HEK293 (cell line): Measurements from ENCODE around the gene S1PR5.

Experiments
- CTCF ChIA-PET: fragments of 350-600 bp; formaldehyde crosslinking; extraction: SDS; loops from one replicate; lab custom pipeline; 2021; ENCODE audit warnings: antibody characterized with exemption; lab: Yijun Ruan, JAX
- POLR2A ChIA-PET: fragments of 300-600 bp; formaldehyde crosslinking; extraction: SDS; loops from one replicate; lab custom pipeline; 2020; ENCODE audit warnings: antibody characterized with exemption, inconsistent platforms; lab: Yijun Ruan, JAX
- H3K27ac ChIP-seq: fragments of 200-500 bp; sonication (Bioruptor generic); 2 replicates; pipeline ENCODE4 v1.5.1; 2014; ENCODE audit warnings: low read depth, low read length, control low read depth, inconsistent platforms; ENCODE audit errors: extremely low read depth
- H3K36me3 ChIP-seq, 2 experiments: fragments of 200-500 bp in 1 of 2; sonication (Bioruptor generic) in 1 of 2; 1 replicate in 1 of 2; 2 replicates in 1 of 2; pipeline ENCODE4 v1.5.1; 2014 to 2017; ENCODE audit warnings: inconsistent platforms in 2 of 2, low read length in 2 of 2; ENCODE audit not compliant: control insufficient read depth in 2 of 2, insufficient read depth in 1 of 2
- H3K4me1 ChIP-seq: fragments of 200-500 bp; sonication (Bioruptor generic); 2 replicates; pipeline ENCODE4 v1.5.1; 2014; ENCODE audit warnings: mild to moderate bottlenecking, low read length, inconsistent platforms; ENCODE audit not compliant: control insufficient read depth, insufficient read depth
- H3K4me3 ChIP-seq: 2 replicates; pipeline ENCODE4 v1.5.1; 2011; ENCODE audit warnings: low read depth, mild to moderate bottlenecking, control low read depth, low read length, moderate library complexity
- H3K9me3 ChIP-seq: fragments of 200-500 bp; sonication (Bioruptor generic); 2 replicates; pipeline ENCODE4 v1.5.1; 2014; ENCODE audit warnings: low read depth, low read length, inconsistent platforms; ENCODE audit not compliant: control insufficient read depth, insufficient read depth
- IKZF3 ChIP-seq: fragments of 450-650 bp; IDR thresholded peaks from 2 replicates; pipeline ENCODE4 v1.5.0; 2018; ENCODE audit warnings: missing biosample characterization, mild to moderate bottlenecking, missing genetic modification characterization, moderate library complexity
- SCRT2 ChIP-seq: fragments of 450-650 bp; formaldehyde crosslinking; IDR thresholded peaks from 2 replicates; pipeline ENCODE4 v1.5.1; 2016; ENCODE audit warnings: missing biosample characterization, missing genetic modification characterization
- WT1 ChIP-seq: fragments of 450-650 bp; formaldehyde crosslinking; IDR thresholded peaks from 2 replicates; pipeline ENCODE4 v1.5.1; 2016; ENCODE audit warnings: missing biosample characterization, missing genetic modification characterization
- ZFP3 ChIP-seq: fragments of 450-650 bp; formaldehyde crosslinking; IDR thresholded peaks from 2 replicates; pipeline ENCODE4 v1.5.1; 2016; ENCODE audit warnings: low read depth, missing biosample characterization, missing genetic modification characterization
- ZFP37 ChIP-seq: fragments of 450-650 bp; formaldehyde crosslinking; IDR thresholded peaks from 2 replicates; pipeline ENCODE4 v1.5.1; 2016; ENCODE audit warnings: missing biosample characterization, missing genetic modification characterization
- ZNF112 ChIP-seq: fragments of 450-650 bp; formaldehyde crosslinking; IDR thresholded peaks from 2 replicates; pipeline ENCODE4 v1.5.0; 2017; ENCODE audit warnings: missing biosample characterization, missing genetic modification characterization
- ZNF157 ChIP-seq: fragments of 450-650 bp; formaldehyde crosslinking; IDR thresholded peaks from 2 replicates; pipeline ENCODE4 v1.5.1; 2016; ENCODE audit warnings: missing biosample characterization, missing genetic modification characterization
- ZNF202 ChIP-seq: fragments of 450-650 bp; formaldehyde crosslinking; IDR thresholded peaks from 2 replicates; pipeline ENCODE4 v1.5.1; 2016; ENCODE audit warnings: missing biosample characterization, missing genetic modification characterization, borderline replicate concordance
- ZNF211 ChIP-seq: fragments of 450-650 bp; formaldehyde crosslinking; IDR thresholded peaks from 2 replicates; pipeline ENCODE4 v1.5.1; 2016; ENCODE audit warnings: low read depth, missing biosample characterization, missing genetic modification characterization
- ZNF292 ChIP-seq: fragments of 450-650 bp; formaldehyde crosslinking; IDR thresholded peaks from 2 replicates; pipeline ENCODE4 v1.5.1; 2016; ENCODE audit warnings: low read depth, missing biosample characterization, missing genetic modification characterization, borderline replicate concordance
- ZNF416 ChIP-seq: fragments of 450-650 bp; formaldehyde crosslinking; IDR thresholded peaks from 2 replicates; pipeline ENCODE4 v1.5.1; 2016; ENCODE audit warnings: missing biosample characterization, missing genetic modification characterization
- ZXDB ChIP-seq: fragments of 450-650 bp; formaldehyde crosslinking; IDR thresholded peaks from 2 replicates; pipeline ENCODE4 v1.5.1; 2016; ENCODE audit warnings: missing biosample characterization, missing genetic modification characterization
- TF ChIP-seq, protein P1 (sequence below): fragments of 450-650 bp; formaldehyde crosslinking; conservative IDR thresholded peaks from 2 replicates; pipeline ENCODE4 v1.5.1; 2016; ENCODE audit warnings: low read depth, missing biosample characterization, missing genetic modification characterization
- TF ChIP-seq, protein P2 (sequence below): fragments of 450-650 bp; formaldehyde crosslinking; IDR thresholded peaks from 2 replicates; pipeline ENCODE4 v1.5.1; 2017; ENCODE audit warnings: missing biosample characterization, missing genetic modification characterization
- TF ChIP-seq, protein P3 (sequence below): fragments of 450-650 bp; formaldehyde crosslinking; IDR thresholded peaks from 2 replicates; pipeline ENCODE4 v1.5.1; 2016; ENCODE audit warnings: missing biosample characterization, missing genetic modification characterization, low read depth
- TF ChIP-seq, protein P4 (sequence below): fragments of 450-650 bp; formaldehyde crosslinking; IDR thresholded peaks from 2 replicates; pipeline ENCODE4 v1.5.1; 2016; ENCODE audit warnings: missing biosample characterization, missing genetic modification characterization
- TF ChIP-seq, protein P5 (sequence below): fragments of 450-650 bp; formaldehyde crosslinking; IDR thresholded peaks from 2 replicates; pipeline ENCODE4 v1.5.1; 2016; ENCODE audit warnings: missing biosample characterization, missing genetic modification characterization, borderline replicate concordance
- TF ChIP-seq, protein P6 (sequence below): IDR thresholded peaks from 2 replicates; pipeline ENCODE4 v1.6.1; 2011; ENCODE audit warnings: mild to moderate bottlenecking, low read depth, low read length, borderline replicate concordance
- TF ChIP-seq, protein P7 (sequence below): fragments of 450-650 bp; formaldehyde crosslinking; IDR thresholded peaks from 2 replicates; pipeline ENCODE4 v1.5.1; 2017; ENCODE audit warnings: missing biosample characterization, mild to moderate bottlenecking, missing genetic modification characterization, moderate library complexity
- TF ChIP-seq, protein P8 (sequence below): fragments of 450-650 bp; formaldehyde crosslinking; IDR thresholded peaks from 2 replicates; pipeline ENCODE4 v1.5.1; 2016; ENCODE audit warnings: missing biosample characterization, missing genetic modification characterization

The S1PR5 gene

DNA sequence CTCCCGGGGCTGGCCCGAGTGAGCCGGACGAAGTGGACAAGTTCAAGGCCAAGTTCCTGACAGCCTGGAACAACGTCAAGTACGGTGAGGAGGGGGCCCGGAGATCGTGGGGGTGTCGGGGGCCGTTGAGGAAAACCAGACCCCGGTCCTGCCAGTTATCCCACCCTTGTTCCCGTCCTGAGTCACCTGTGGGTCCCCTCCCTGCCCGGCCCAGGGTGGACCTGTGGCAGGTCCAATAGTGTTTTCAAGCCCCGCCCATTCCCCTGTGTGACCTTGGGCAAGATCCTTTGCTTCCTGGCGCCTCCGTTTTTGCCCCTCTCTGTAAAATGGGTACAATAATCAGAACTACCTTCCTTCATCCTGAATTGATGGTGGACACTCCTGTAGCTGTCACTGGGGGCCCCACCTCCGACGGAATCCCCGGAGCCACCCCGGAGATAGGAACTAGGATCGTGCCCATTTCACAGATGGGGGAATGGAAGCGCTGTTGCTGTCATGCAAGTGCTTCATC lies 27.1 kb upstream of the S1PR5 start:
- H3K9me3 ChIP-seq: no peaks in the 10 kb centered on the region
- ChIA-PET POLR2A (interaction anchor here (2.3 kb wide), 1 partner anchor 9 kb away, joined by 7 read pairs; no protein-coding TSS in a partner anchor), CTCF (interaction anchor here (0.6 to 1.0 kb wide), 2 partner anchors 22 to 38 kb away, joined by 3 read pairs; no protein-coding TSS in a partner anchor)
- H3K4me1 ChIP-seq: no peaks in the 10 kb centered on the region
- peaks cover 0 to 26% of the 10 kb centered on the region in 2 experiments; a peak in 2 of 3 replicates for H3K36me3 ChIP-seq
- H3K27ac ChIP-seq: peak overlapping the region; percentile 94
- peak overlapping the region; percentile 89 for H3K4me3 ChIP-seq
- TF ChIP-seq IKZF3 (peak; percentile 65; the same call in 1 of the 2 replicates), WT1 (tag by site-specific recombination) (no peak), SCRT2 (tag by site-specific recombination) (peak; percentile 61), ZNF211 (tag by site-specific recombination) (no peak), ZNF292 (tag by site-specific recombination) (no peak), ZFP3 (tag by site-specific recombination) (no peak), ZNF416 (no peak), ZNF202 (no peak), ZXDB (no peak), ZNF112 (no peak), ZFP37 (tag by site-specific recombination) (no peak), ZNF157 (tag by site-specific recombination) (no peak)
- TF ChIP-seq, protein P1, sequence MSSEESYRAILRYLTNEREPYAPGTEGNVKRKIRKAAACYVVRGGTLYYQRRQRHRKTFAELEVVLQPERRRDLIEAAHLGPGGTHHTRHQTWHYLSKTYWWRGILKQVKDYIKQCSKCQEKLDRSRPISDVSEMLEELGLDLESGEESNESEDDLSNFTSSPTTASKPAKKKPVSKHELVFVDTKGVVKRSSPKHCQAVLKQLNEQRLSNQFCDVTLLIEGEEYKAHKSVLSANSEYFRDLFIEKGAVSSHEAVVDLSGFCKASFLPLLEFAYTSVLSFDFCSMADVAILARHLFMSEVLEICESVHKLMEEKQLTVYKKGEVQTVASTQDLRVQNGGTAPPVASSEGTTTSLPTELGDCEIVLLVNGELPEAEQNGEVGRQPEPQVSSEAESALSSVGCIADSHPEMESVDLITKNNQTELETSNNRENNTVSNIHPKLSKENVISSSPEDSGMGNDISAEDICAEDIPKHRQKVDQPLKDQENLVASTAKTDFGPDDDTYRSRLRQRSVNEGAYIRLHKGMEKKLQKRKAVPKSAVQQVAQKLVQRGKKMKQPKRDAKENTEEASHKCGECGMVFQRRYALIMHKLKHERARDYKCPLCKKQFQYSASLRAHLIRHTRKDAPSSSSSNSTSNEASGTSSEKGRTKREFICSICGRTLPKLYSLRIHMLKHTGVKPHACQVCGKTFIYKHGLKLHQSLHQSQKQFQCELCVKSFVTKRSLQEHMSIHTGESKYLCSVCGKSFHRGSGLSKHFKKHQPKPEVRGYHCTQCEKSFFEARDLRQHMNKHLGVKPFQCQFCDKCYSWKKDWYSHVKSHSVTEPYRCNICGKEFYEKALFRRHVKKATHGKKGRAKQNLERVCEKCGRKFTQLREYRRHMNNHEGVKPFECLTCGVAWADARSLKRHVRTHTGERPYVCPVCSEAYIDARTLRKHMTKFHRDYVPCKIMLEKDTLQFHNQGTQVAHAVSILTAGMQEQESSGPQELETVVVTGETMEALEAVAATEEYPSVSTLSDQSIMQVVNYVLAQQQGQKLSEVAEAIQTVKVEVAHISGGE (tag by site-specific recombination): no peak
- TF ChIP-seq, protein P2, sequence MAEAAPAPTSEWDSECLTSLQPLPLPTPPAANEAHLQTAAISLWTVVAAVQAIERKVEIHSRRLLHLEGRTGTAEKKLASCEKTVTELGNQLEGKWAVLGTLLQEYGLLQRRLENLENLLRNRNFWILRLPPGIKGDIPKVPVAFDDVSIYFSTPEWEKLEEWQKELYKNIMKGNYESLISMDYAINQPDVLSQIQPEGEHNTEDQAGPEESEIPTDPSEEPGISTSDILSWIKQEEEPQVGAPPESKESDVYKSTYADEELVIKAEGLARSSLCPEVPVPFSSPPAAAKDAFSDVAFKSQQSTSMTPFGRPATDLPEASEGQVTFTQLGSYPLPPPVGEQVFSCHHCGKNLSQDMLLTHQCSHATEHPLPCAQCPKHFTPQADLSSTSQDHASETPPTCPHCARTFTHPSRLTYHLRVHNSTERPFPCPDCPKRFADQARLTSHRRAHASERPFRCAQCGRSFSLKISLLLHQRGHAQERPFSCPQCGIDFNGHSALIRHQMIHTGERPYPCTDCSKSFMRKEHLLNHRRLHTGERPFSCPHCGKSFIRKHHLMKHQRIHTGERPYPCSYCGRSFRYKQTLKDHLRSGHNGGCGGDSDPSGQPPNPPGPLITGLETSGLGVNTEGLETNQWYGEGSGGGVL (tag by site-specific recombination): no peak
- TF ChIP-seq, protein P3, sequence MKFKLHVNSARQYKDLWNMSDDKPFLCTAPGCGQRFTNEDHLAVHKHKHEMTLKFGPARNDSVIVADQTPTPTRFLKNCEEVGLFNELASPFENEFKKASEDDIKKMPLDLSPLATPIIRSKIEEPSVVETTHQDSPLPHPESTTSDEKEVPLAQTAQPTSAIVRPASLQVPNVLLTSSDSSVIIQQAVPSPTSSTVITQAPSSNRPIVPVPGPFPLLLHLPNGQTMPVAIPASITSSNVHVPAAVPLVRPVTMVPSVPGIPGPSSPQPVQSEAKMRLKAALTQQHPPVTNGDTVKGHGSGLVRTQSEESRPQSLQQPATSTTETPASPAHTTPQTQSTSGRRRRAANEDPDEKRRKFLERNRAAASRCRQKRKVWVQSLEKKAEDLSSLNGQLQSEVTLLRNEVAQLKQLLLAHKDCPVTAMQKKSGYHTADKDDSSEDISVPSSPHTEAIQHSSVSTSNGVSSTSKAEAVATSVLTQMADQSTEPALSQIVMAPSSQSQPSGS: no peak
- TF ChIP-seq, protein P4, sequence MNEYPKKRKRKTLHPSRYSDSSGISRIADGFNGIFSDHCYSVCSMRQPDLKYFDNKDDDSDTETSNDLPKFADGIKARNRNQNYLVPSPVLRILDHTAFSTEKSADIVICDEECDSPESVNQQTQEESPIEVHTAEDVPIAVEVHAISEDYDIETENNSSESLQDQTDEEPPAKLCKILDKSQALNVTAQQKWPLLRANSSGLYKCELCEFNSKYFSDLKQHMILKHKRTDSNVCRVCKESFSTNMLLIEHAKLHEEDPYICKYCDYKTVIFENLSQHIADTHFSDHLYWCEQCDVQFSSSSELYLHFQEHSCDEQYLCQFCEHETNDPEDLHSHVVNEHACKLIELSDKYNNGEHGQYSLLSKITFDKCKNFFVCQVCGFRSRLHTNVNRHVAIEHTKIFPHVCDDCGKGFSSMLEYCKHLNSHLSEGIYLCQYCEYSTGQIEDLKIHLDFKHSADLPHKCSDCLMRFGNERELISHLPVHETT: 0 out of 2 replicates have a peak, but pooled peaks have one; percentile 37
- TF ChIP-seq, protein P5, sequence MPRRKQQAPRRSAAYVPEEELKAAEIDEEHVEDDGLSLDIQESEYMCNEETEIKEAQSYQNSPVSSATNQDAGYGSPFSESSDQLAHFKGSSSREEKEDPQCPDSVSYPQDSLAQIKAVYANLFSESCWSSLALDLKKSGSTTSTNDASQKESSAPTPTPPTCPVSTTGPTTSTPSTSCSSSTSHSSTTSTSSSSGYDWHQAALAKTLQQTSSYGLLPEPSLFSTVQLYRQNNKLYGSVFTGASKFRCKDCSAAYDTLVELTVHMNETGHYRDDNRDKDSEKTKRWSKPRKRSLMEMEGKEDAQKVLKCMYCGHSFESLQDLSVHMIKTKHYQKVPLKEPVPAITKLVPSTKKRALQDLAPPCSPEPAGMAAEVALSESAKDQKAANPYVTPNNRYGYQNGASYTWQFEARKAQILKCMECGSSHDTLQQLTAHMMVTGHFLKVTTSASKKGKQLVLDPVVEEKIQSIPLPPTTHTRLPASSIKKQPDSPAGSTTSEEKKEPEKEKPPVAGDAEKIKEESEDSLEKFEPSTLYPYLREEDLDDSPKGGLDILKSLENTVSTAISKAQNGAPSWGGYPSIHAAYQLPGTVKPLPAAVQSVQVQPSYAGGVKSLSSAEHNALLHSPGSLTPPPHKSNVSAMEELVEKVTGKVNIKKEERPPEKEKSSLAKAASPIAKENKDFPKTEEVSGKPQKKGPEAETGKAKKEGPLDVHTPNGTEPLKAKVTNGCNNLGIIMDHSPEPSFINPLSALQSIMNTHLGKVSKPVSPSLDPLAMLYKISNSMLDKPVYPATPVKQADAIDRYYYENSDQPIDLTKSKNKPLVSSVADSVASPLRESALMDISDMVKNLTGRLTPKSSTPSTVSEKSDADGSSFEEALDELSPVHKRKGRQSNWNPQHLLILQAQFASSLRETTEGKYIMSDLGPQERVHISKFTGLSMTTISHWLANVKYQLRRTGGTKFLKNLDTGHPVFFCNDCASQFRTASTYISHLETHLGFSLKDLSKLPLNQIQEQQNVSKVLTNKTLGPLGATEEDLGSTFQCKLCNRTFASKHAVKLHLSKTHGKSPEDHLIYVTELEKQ (tag by site-specific recombination): no peak
- TF ChIP-seq, protein P6, sequence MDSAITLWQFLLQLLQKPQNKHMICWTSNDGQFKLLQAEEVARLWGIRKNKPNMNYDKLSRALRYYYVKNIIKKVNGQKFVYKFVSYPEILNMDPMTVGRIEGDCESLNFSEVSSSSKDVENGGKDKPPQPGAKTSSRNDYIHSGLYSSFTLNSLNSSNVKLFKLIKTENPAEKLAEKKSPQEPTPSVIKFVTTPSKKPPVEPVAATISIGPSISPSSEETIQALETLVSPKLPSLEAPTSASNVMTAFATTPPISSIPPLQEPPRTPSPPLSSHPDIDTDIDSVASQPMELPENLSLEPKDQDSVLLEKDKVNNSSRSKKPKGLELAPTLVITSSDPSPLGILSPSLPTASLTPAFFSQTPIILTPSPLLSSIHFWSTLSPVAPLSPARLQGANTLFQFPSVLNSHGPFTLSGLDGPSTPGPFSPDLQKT: no peak
- TF ChIP-seq, protein P7, sequence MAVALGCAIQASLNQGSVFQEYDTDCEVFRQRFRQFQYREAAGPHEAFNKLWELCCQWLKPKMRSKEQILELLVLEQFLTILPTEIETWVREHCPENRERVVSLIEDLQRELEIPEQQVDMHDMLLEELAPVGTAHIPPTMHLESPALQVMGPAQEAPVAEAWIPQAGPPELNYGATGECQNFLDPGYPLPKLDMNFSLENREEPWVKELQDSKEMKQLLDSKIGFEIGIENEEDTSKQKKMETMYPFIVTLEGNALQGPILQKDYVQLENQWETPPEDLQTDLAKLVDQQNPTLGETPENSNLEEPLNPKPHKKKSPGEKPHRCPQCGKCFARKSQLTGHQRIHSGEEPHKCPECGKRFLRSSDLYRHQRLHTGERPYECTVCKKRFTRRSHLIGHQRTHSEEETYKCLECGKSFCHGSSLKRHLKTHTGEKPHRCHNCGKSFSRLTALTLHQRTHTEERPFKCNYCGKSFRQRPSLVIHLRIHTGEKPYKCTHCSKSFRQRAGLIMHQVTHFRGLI (tag by site-specific recombination): no peak
- TF ChIP-seq, protein P8, sequence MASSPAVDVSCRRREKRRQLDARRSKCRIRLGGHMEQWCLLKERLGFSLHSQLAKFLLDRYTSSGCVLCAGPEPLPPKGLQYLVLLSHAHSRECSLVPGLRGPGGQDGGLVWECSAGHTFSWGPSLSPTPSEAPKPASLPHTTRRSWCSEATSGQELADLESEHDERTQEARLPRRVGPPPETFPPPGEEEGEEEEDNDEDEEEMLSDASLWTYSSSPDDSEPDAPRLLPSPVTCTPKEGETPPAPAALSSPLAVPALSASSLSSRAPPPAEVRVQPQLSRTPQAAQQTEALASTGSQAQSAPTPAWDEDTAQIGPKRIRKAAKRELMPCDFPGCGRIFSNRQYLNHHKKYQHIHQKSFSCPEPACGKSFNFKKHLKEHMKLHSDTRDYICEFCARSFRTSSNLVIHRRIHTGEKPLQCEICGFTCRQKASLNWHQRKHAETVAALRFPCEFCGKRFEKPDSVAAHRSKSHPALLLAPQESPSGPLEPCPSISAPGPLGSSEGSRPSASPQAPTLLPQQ: no peak
